GM20431 (cell line): ENCODE measurements around the gene PMFBP1.
"Not testable (repeated sequence)": the region's sequence is repeated elsewhere in the genome, so short reads cannot be mapped to it uniquely, and the experiment has no call there.

Experiments used
- in situ Hi-C: fragments of 300-500 bp; cut with MseI, MboI; formaldehyde crosslinking; loops from one replicate; pipeline ENCODE4 v1.15.0; 2020; ENCODE audit warnings: low sequenced_read_pairs; ENCODE audit not compliant: unreplicated experiment

Gene PMFBP1

DNA sequence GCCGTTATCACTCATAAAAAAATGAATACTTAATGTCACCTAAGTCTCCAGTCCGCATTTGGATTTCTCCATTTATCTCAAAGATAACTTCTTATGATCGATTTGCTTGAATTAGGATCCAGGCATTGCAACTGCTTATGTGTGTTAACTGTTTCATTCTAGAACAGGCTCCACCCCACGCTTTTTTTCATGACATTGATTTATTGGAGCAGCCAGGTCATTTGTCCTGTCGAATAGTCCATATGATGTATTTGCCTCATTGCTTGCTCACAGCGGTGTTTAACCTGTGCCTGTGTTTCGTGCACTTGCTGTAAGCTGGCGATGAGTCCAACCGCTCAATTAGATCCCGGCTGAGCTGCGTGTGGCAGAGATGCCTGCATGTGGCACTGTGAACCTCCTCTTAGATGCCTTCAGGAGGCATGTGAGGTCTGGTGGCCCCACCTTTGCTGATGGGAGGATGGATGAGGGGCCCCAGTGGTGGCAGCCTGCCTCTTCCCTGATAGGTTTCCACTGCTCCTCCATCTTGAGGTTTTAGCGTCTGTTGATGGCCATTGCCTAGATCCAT, 61.9 kb downstream of the PMFBP1 start:
- in situ Hi-C loops: no loop called here

DNA sequence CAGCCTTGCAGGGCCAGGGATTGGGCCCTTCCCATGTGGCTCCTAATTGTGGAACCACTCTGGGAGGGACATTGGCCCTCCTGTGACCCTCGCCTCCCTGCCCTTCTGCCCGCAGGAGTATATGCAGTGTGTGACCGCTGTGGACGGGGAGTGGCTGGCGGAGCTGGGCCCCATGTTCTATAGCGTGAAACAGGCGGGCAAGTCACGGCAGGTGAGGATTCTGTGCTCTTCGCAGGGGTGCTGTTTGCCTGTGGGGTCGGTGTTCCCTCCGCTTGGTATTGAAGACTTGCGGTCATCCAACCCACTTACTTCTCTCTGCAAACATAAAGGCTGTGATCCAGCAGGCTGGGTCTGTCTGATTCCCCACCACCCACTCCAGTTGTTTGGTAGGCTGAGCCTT, 62.7 kb downstream of the PMFBP1 start:
- in situ Hi-C loops: no loop called here

- in situ Hi-C loops: no loop called here
Observed at GRCh38 chr16:72108353-72109102, 63.4 kb downstream of the PMFBP1 start.

DNA sequence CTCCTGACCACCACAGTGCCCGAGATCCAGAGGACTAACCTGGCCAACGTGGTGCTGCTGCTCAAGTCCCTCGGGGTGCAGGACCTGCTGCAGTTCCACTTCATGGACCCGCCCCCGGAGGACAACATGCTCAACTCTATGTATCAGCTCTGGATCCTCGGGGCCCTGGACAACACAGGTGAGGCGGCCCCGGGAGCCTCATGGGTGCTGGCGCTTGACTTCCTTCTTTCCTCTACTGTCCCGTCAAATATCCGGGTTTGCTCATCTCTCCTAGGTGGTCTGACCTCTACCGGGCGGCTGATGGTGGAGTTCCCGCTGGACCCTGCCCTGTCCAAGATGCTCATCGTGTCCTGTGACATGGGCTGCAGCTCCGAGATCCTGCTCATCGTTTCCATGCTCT, 64.6 kb downstream of the PMFBP1 start:
- in situ Hi-C loops: no loop called here

- in situ Hi-C loops: no loop called here
Observed at GRCh38 chr16:72105978-72106377, 66.0 kb downstream of the PMFBP1 start.

GRCh38 chr16:72104905-72105304, 67.0 kb downstream of the PMFBP1 start:
- in situ Hi-C loops: no loop called here

DNA sequence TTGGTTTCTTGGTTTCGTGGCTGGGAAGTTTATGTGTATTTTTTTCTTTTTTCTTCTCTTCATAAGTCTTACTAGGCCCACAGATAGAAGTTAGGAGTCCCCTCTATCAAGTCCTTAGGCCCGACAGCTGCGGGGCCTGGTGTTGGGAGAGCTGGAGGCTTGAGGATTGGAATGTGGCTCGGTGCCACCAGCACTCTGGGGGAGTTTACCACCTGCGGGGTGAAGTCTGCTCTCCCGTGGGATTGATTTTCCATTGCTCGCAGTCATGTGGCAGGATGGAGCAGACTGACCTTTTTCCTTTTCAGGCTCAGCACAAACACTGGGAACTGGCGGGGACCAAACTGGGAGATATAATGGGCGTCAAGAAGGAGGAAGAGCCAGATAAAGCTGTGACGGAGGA, 70.8 kb downstream of the PMFBP1 start:
- in situ Hi-C loops: no loop called here

DNA sequence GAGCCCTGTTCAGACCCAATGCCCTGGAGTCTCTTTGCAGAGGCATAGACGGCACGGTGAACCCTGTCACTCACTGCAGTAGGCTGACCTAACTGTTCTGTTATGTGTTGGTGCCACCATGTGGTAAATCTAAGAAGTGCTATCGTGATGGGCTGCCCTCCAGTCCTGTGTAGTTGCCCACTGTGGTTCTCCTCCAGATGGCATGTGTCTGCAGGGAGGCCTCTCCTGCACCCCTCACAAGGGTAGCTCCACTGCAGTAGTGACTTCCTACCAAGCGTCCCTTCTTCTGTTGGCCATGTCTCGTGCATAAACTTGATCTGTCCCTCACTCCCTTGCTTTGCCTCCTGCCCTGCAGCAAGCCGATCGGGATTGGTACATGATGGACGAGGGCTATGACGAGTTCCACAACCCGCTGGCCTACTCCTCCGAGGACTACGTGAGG, 72.6 kb downstream of the PMFBP1 start:
- in situ Hi-C loops: no loop called here

DNA sequence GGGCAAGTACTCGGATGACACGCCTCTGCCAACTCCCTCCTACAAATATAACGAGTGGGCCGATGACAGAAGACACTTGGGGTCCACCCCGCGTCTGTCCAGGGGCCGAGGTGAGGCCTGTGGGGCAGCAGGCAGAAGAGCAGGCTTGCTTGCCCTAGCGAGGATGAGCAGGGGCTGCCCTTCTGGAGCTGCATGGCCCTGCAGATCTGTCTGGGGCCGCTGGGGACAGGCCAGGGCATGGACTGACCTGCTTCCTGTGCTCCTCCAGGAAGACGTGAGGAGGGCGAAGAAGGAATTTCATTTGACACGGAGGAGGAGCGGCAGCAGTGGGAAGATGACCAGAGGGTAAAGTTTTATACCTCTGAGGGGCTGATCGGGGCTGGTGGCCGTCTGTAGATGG, 73.0 kb downstream of the PMFBP1 start:
- in situ Hi-C loops: no loop called here

GRCh38 chr16:72094266-72094610, 77.7 kb downstream of the PMFBP1 start:
- in situ Hi-C loops: no loop called here

DNA sequence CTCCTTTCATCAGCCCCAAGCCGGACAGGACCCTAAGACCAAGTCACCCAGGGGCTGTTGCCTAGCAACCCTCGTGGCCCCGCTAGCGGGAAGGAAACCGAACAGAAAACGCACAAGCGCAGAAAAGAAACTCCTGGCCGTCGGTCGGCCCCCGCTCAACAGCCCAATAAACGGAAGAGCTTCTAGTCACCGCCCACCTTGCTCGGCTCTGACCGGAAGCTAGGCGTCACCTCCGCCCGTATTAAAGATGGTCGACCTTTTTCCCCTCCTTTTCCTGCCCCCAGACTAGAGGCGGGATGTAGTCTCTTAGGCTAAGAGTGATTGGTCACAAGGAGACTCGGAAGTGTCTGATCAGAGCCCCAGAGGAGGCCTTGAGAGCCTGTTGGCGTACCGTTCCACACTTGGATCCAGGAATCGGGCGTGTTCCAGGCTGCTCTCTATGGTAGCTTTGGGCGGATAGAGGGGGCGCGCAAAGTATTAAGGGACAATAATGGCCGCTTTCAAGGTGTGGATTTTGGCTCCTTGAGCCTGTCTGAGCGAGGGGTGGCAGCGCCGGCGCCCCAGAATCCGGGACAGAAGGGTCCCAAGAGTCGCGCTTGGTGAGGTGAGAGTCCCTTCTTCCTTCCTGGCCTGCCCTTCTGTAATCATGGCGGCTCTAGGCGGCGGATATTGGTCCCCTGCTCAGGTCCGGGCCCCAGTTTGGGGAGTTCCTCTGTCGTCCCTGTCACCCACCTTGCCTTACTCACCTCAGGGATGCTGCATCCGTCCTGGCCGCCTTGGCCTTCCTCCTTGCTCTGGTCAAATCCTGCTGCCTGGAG, 78.3 kb downstream of the PMFBP1 start, which contains the start of the genes DHX38 and TXNL4B:
Gene DHX38, plus strand, starts transcription at position 400 of the 818 bp plus-strand sequence. CDS start 2,311 bp downstream, outside the sequence.
Gene TXNL4B, minus strand, starts transcription at position 173 of the 818 bp plus-strand sequence. CDS start 2,871 bp downstream, outside the sequence.
- in situ Hi-C loops: no loop called here

DNA sequence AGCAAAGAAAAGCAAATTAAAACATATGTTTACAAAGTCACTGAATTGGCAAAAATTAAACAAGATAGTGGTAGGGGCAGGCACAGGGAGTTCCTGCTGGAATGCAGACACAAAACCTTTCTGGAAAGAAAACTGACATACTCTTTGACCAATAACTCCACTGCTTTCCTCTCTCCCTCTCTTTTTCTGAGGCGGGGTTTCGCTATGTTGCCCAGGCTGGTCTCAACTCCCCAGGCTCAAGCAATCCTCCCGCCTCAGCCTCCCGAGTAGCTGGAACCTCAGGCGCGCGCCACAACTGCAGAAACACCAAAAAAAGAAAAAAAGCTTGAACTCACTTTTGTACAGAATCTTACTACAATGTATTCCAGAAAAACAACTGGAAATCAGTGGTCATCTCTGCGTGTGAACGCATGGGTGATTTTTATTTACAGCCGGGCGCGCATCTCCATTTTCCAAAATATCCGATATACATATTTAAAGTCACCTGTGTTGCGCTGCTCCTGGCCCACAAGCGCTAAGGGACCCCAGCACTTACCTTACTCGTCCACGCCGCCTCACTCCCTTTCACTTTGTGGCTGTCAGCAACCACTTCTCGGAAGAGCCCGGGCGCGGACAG, 79.0 kb downstream of the PMFBP1 start:
- in situ Hi-C loops: no loop called here

DNA sequence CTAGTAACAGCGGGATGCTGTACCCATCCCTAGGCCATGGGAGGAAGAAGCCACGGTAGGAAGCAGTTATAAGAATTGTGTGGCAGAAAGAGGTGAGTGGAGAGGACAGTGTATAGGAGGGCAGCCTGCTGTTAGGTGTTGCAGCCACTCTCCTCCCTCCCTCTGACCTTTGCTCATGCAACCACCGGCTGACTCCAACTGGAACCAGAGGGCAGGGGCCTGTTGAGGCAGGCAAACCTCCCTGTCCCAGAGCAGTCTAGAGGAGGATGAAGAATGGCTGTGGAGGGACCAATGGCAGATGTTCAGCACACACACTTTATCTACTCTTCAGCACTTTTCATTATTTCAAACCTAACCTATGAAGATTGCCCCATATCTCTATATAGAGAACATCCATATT, 80.7 kb downstream of the PMFBP1 start:
- in situ Hi-C loops: no loop called here

- in situ Hi-C loops: no loop called here
Observed at GRCh38 chr16:72085002-72085401, 87.0 kb downstream of the PMFBP1 start.

DNA sequence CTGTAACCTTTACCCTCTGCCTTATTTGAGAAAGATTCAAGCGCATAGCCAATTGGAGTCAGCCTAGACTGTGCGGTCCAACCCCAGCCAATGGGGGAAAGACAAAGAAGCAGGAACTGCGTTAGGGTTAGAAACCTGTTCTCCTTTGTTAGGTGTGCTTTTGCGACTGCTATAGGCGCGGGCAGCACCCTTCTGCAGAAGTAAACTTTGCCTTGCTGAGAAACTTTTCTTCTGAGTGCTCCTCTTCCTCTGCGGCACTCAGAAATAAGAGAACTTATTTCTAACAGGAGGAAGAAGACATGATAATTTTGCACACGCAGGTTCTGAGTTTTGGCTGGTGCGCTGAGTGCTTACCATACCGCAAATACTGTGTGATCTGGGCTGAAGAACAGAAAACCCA, 87.5 kb downstream of the PMFBP1 start:
- in situ Hi-C loops: no loop called here

GRCh38 chr16:72083778-72084404, 88.1 kb downstream of the PMFBP1 start:
- in situ Hi-C loops: no loop called here

DNA sequence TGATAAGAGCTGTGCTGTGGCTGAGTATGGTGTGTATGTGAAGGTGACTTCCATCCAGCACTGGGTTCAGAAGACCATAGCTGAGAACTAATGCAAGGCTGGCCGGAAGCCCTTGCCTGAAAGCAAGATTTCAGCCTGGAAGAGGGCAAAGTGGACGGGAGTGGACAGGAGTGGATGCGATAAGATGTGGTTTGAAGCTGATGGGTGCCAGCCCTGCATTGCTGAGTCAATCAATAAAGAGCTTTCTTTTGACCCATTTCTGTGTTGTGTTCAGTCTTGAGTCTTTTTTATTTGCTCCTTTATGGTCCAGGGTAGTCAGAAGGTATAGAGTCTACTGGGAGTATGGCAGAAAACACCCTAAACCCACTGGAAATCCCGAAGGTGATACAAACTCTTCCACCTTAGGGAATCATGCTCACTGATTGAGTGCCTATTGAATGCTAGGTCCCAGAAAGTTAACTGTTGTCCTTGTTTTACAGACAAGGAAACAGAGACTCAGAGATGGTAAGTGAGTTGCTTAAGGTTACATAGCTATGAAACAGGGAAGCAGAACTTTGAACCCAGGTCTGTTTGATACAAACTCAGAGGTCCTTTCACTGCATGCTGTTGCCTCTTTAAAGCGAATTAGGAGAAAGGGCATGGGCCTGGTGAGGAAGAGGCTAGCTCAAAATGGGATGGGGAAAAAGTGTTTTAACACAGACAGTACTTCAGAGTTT, 94.8 kb downstream of the PMFBP1 start:
- in situ Hi-C loops: not testable (repeated sequence)

- in situ Hi-C loops: not testable (repeated sequence)
Observed at GRCh38 chr16:72075067-72075466, 96.9 kb downstream of the PMFBP1 start.

DNA sequence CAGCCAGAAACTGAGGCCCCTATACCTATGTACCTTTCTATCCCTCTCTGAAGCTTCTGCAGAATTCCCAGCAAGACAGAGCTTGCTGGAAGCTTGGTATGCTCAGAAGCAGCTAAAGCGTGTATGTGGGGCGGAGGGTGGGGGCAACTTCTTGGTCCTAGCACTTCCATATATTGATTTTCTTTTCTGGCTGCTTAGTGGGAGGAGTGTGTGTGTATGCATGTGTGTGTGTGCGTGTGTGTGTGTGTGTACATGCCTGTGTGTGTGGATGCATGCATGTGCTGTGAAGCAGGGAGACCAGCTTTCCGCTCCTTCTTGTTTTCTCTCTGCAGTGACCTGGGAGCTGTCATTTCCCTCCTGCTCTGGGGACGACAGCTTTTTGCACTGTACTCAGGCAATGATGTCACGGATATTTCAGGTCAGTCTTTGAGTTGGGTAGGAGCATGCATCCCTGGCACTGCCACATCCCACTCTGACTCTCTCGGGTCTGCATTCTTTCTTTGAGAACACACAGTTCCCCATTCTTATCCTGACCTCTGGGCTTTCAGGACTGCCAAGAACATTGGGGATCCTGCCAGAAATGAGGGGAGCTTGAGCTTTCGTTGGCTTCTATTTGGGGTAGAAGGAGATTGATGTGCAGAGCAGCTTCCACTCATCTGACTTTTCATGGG, 98.3 kb downstream of the PMFBP1 start:
- in situ Hi-C loops: no loop called here
